ENCODE results near the gene PRAMEF18.
"Not testable (repeated sequence)": the region's sequence is repeated elsewhere in the genome, so short reads cannot be mapped to it uniquely, and the experiment has no call there.

Gene PRAMEF18

GRCh38 chr1:13225675-13226204 is at the start of gene PRAMEF18:
PRAMEF18 (minus strand) TSS chr1:13226154; CDS start chr1:13226106, 48 bp downstream.
- DNase-seq (ENCODE audit: low read depth), result not testable (repeated sequence)

- not testable (repeated sequence) for DNase-seq (ENCODE audit: low read depth)
These were observed 39.2 kb upstream of the PRAMEF18 start for GRCh38 chr1:13265124-13265523.

- not testable (repeated sequence) for DNase-seq (ENCODE audit: low read depth)
These were observed 27.9 kb upstream of the PRAMEF18 start, which contains the start of gene PRAMEF5 for GRCh38 chr1:13253898-13254297. PRAMEF5 (plus strand) TSS chr1:13254198; CDS start chr1:13259269, 5,071 bp downstream.

- DNase-seq (ENCODE audit: low read depth), result not testable (repeated sequence)
These were observed 21.2 kb upstream of the PRAMEF18 start for GRCh38 chr1:13247122-13247521.

- DNase-seq (ENCODE audit: low read depth), result not testable (repeated sequence)
These were observed 20.6 kb upstream of the PRAMEF18 start for GRCh38 chr1:13246554-13246871.

GRCh38 chr1:13245841-13246553 is 20.0 kb upstream of the PRAMEF18 start:
- DNase-seq (ENCODE audit: low read depth), result not testable (repeated sequence)

GRCh38 chr1:13243536-13244263 is 17.7 kb upstream of the PRAMEF18 start:
- DNase-seq (ENCODE audit: low read depth), result not testable (repeated sequence)

GRCh38 chr1:13239633-13240032 is 13.7 kb upstream of the PRAMEF18 start:
- DNase-seq (ENCODE audit: low read depth), result not testable (repeated sequence)

- DNase-seq (ENCODE audit: low read depth), result not testable (repeated sequence)
These were observed 11.6 kb upstream of the PRAMEF18 start for GRCh38 chr1:13237572-13237971.

GRCh38 chr1:13234057-13234456 is 8.1 kb upstream of the PRAMEF18 start:
- not testable (repeated sequence) for DNase-seq (ENCODE audit: low read depth)

GRCh38 chr1:13232056-13232455 is 6.1 kb upstream of the PRAMEF18 start:
- not testable (repeated sequence) for DNase-seq (ENCODE audit: low read depth)

- not testable (repeated sequence) for DNase-seq (ENCODE audit: low read depth)
These were observed 5.3 kb upstream of the PRAMEF18 start for GRCh38 chr1:13231061-13231750.

- not testable (repeated sequence) for DNase-seq (ENCODE audit: low read depth)
These were observed 4.6 kb upstream of the PRAMEF18 start for GRCh38 chr1:13230601-13231000.

GRCh38 chr1:13230096-13230495 is 4.1 kb upstream of the PRAMEF18 start:
- not testable (repeated sequence) for DNase-seq (ENCODE audit: low read depth)

GRCh38 chr1:13228343-13228781 is 2.4 kb upstream of the PRAMEF18 start:
- no peak for DNase-seq (ENCODE audit: low read depth)

GRCh38 chr1:13227271-13228055 is 1.5 kb upstream of the PRAMEF18 start:
- DNase-seq (ENCODE audit: low read depth), result not testable (repeated sequence)

- no peak for DNase-seq (ENCODE audit: low read depth)
These were observed 1.4 kb downstream of the PRAMEF18 start for GRCh38 chr1:13224480-13225060.

- not testable (repeated sequence) for DNase-seq (ENCODE audit: low read depth)
These were observed 3.2 kb downstream of the PRAMEF18 start for GRCh38 chr1:13222788-13223187.

- DNase-seq (ENCODE audit: low read depth), result not testable (repeated sequence)
These were observed 6.8 kb downstream of the PRAMEF18 start for GRCh38 chr1:13219203-13219602.

- not testable (repeated sequence) for DNase-seq (ENCODE audit: low read depth)
These were observed 9.3 kb downstream of the PRAMEF18 start for GRCh38 chr1:13216619-13217018.

- DNase-seq (ENCODE audit: low read depth), result not testable (repeated sequence)
These were observed 17.2 kb downstream of the PRAMEF18 start for GRCh38 chr1:13208712-13209111.
